Stomach (tissue), 4 donors: ENCODE data around the gene POLH.

ENCODE experiments used
- CTCF ChIP-seq, 7 experiments: fragments of 450-650 bp in 4 of 7; fragments of 200-600 bp in 3 of 7; sonication (generic) in 3 of 7; IDR thresholded peaks; one replicate each; pipeline ENCODE4 v1.5.1; 2016 to 2019; ENCODE audit warnings: antibody characterized with exemption in 7 of 7, control low read depth in 2 of 7, mild to moderate bottlenecking in 1 of 7
- EP300 ChIP-seq: sonication (generic); formaldehyde crosslinking; IDR thresholded peaks from one replicate; pipeline ENCODE4 v1.6.1; 2017; ENCODE audit warnings: antibody characterized with exemption
- POLR2A ChIP-seq, 4 donors: fragments of 450-650 bp; IDR thresholded peaks; one replicate each; pipeline ENCODE4 v1.6.1; 2016; ENCODE audit warnings: antibody characterized with exemption in 4 of 4, control low read depth in 2 of 4, mild to moderate bottlenecking in 1 of 4, moderate library complexity in 1 of 4
- POLR2AphosphoS5 ChIP-seq, 3 donors: sonication (generic); formaldehyde crosslinking; IDR thresholded peaks; one replicate each; pipeline ENCODE4 v1.6.1; 2016; ENCODE audit warnings: antibody characterized with exemption in 3 of 3

- no peak for TF ChIP-seq CTCF (IDR thresholded peaks at IDR 0.05)
- no peak for TF ChIP-seq POLR2AphosphoS5 (IDR thresholded peaks at IDR 0.05)
- TF ChIP-seq POLR2A (IDR thresholded peaks at IDR 0.05): no peak
- no peak for TF ChIP-seq EP300
Observed at GRCh38 chr6:43588194-43588593, 12.2 kb downstream of the POLH start.
